GM19372 (cell line): ENCODE data around the gene KLHL15.

Source experiments
- ATAC-seq: cut with Tn5 transposase; IDR thresholded peaks from one replicate; pipeline ENCODE4 v1.9.1; 2021; ENCODE audit warnings: mild to moderate bottlenecking, low read depth, moderate library complexity; ENCODE audit not compliant: unreplicated experiment

The KLHL15 gene

GRCh38 chrX:23953908-23954269 is 73.1 kb downstream of the KLHL15 start:
- ATAC-seq, result peak; percentile 40

- ATAC-seq, result peak; percentile 79
These were observed 73.7 kb downstream of the KLHL15 start for GRCh38 chrX:23952984-23953907.

DNA sequence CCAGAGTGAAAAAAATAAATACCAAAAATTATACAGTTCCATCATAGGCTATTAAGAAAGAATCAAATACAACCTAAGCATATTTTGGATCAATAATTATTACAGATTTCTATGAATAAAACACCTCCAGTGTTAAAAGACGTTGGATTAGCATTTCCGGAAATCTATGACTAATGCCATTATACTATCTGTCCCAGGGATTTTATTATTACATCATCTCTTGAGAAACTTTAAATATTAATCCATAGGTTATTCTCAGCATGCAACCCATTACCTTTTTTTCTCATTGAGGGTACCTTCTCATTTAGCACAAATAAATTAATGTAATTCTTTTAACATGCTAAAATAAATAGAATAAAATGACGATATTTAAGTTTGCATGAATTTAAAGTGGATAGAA is 74.6 kb downstream of the KLHL15 start:
- ATAC-seq, result no peak

GRCh38 chrX:23945206-23945605 is 81.8 kb downstream of the KLHL15 start:
- no peak for ATAC-seq

DNA sequence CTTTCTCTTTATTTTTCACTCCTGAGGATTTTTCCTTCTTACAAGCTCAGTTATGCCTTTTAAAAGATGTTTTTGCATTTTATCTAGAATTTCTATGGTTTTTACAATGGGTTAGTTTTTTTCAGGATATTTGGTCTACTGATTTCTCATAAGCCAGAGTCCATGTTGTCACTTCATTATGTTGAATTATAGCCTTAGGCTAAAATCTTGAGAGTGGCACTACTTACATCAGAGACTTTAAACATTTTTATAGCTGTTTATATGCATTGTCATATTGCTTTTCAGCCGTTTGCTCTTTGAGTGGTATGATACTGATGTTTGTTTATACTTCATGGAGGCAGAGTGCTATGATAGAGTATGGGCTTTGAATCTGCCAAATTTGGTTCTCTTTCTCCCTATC is 82.8 kb downstream of the KLHL15 start:
- ATAC-seq, result no peak

- ATAC-seq, result no peak
These were observed 87.8 kb downstream of the KLHL15 start for GRCh38 chrX:23939203-23939602.

DNA sequence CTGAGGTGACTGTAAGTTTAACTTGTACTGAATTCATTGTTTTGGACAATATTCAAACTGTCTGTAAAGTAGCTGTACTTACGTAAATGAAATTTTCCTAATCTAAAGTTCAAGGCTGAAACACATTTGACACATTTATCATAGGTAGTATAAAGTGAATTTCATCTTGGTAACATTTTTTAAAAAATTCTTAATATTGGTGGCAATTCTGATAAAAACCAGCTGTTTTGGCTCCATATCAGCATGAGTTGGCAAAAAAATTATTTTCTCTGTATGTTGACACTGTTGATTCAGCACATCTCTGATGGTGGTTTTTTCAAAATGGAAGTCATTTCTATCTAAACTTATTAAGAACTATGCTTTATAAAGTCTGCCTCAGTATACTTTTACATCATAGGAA is 88.3 kb downstream of the KLHL15 start:
- ATAC-seq, result no peak

DNA sequence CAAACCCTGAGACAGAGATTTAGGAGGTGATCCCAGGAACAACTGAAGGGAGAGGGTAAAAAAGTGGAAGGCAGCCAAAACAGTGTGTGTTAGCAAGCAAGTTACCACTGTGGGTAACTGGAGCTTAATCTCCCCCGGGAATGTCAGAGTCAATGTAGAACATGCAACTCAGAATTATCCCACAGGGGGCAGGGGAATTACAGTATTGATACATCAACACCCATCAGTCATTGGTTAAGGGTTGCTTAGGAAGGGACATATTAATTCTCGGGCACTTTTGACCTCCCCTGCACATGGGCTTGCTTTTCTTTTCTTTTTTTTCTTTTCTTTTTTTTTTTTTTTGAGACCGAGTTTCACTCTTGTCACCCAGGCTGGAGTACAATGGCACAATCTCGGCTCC is 89.9 kb downstream of the KLHL15 start:
- no peak for ATAC-seq

GRCh38 chrX:23936180-23936579 is 90.8 kb downstream of the KLHL15 start:
- ATAC-seq, result no peak

DNA sequence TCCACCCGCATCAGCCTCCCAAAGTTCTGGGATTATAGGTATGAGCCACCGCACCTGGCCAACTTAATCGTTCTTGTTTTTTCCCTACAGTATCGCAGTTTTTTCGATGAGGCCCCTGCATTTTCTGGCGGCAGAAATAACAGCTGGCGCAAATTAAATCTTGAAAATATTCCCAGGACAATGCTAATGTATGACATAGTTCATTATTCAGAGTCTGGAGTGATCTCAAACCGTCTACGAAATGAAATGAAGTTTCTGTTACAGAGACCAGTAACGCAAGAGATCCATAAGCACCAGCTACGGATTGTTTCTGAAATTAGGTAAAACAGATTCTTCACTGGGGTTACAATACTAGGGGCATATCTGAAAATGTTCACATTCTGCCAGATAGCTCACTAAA is 91.9 kb downstream of the KLHL15 start:
- ATAC-seq, result no peak
